NCI-H510A treated with DMSO at 0.1 percent for 48 hours (cell line): ENCODE results near the gene PLPP3.
"Not testable (repeated sequence)": the region's sequence is repeated elsewhere in the genome, so short reads cannot be mapped to it uniquely, and the experiment has no call there.

Experiments used
- DNase-seq: peaks from one replicate; lab custom pipeline; 2025; lab: John Stamatoyannopoulos, UW

The PLPP3 gene

DNA sequence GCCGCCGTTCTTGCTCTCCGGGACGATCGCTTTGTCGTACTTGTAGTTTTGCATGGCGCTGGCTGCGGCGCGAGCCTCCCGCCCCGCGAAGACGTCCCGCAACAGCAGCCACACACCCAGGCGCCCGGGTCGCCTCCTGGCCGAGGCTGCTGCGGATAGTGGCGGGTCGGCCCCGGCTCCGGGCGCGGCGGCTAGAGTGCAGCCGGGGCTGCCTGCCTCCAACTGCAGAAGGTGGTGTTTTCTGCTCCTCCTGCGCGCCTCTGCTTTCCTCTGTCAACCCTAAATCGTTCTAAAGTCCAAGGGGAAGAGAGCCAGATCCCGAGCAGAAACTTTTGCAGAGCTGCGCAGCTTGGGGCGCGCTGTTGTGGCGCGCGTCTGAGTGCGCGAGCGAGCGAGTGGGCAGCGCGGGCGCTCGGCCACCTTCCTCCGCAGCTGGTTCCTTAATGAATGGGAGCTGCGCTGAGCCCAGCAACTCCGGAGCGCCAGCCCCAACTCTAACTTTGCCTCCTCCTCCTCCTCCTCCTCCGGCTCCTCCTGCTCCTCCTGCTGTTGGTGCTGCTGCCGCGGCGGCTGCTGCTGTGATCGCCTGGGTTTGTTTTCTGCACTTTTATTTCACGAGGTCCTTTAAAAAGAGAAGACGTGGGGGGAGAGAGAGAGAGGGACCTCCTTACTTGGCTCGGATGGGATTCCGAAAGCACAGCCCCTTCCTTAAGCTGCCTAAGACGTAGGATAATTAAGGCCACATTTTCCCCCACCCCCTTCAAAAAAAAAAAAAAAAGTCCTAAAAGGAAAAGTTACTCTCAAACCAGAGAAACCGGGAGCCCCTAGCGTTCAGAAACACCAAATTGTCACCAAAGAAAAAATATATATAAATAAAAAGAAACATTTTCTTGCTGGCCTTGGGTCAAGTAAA lies at the start of gene PLPP3:
Gene PLPP3, minus strand, starts transcription at position 601 of the 913 bp plus-strand sequence. Its CDS starts 547 bp downstream, at position 54.
- DNase-seq, result peak; percentile 87

DNA sequence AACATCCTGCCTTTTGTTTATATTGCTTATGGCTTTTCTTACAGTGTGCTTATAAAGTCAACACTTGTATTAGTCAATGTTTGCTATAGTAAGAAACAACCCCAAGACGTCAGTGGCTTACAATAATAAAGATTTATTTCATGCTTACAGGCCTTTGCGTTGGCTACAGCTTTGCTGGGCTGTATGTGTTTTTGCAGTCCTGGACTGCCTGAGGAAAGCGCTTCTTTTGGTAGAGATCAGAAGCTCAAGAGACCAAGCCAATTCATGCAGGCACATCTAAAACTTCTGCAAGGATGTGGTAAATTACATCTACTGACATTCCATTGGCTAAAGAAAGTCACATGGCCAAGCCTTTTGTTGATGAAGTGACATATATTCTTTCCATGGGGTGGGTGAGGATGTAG lies 48.3 kb upstream of the PLPP3 start:
- no peak for DNase-seq

DNA sequence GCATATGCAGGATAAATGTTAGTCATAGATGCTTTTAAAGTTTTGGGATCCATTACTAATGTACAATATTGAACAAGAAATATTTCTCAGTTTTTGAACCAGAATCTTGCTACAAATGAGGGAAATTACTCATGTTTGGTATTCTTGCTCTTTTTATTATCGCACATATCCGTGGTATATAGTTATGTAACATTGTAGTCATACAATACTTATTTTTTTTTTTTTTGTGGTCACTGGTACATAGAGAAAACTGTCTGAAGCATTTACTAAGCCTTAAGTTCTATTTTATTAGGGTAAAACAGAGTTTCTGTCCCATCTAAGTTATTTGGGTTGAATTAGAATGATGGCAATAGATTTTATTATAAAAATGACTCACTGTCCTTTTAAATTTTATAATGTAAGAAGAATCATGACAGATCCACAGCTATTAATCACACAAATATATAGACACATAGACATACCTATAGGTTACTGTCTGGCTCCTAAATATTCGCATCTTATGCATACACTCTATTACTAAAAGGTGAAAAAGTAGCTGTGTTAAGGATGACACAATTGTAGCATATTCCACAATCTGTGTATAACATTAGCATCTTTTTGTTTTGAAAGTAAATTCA lies 47.8 kb upstream of the PLPP3 start:
- no peak for DNase-seq

DNA sequence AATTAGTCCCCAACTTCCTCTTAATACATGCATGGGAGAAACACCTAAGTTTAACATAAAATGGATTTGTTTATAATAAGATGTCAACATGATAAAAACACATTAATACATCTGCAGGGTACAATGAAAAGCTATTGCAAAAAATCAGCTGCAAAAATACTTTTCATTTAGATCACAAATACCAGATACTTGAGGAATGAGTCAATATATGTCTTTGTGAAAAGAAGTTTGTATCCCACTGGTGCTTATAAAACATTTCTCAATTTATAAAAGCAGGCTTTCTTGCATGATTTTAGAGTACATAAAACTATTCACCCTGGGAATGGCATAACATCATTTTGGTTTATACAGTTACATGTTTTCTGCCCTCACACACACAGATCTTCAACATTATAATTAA lies 47.2 kb upstream of the PLPP3 start:
- DNase-seq, result no peak

DNA sequence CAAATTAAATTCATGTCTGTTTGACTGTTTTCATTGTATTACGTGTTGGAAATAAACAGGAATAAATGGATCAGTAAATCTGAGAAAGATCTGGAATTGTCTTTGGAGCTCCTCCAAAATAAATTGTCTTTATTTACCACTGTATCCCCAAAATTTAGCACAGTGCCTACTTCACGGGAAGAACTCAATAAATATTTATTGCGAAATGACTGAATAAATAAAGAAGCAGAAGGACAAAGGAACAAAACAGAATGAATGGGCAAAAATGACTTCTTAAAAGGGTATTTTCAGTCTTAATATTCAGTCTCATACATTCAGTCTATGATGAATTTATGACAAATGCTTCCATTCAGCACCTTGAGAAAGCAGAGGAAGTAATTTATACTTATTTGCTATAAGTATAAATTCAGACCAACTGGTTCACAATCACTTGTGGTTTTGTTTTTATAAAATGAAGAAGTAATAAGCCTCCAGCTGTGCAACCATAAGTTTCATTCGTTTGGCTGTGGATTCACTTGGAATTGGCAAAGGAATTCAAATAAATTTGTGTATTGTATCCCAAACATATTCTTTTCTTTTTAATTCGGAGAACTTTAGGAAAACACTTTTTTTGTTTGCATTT lies 46.6 kb upstream of the PLPP3 start:
- no peak for DNase-seq

DNA sequence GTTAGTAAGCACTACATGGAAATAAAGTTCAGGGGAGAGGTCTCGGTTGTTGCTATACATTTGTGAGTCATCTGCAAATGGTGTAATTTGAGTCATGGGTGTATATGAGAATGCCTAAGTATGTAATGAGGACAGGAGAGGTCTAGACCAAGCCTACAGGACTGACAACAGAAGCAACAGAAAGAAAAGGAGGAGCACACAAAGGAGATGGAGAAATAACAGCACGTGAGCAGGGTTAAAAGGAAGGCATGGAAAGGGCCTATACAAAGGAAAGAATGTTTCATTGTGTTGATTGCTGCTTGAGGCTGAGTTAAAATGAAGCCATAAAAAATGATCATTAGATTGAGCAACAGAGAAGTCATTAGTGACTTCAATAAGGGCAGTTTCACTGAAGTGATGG lies 37.8 kb upstream of the PLPP3 start:
- no peak for DNase-seq

DNA sequence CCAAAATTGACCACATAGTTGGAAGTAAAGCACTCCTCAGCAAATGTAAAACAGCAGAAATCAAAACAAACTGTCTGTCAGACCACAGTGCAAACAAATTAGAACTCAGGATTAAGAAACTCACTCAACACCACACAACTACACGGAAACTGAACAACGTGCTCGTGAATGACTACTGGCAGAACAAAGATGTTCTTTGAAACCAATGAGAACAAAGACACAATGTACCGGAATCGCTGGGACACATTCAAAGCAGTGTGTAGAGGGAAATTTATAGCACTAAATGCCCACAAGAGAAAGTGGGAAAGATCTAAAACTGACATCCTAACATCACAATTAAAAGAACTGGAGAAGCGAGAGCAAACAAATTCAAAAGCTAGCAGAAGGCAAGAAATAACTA lies 31.4 kb upstream of the PLPP3 start:
- DNase-seq, result not testable (repeated sequence)

DNA sequence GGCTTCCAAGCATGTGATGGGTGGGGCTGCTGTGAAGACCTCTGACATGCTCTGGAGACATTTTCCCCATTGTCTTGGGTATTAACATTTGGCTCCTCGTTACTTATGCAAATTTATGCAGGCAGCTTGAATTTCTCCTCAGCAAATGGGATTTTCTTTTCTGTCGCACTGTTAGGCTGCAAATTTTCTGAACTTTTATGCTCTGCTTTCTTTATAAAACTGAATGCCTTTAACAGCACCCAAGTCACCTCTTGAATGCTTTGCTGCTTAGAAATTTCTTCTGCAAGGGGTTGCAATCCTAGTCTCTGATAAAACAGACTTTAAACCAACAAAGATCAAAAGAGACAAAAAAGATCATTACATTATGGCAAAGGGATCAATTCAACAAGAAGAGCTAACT lies 30.7 kb upstream of the PLPP3 start:
- DNase-seq, result not testable (repeated sequence)

DNA sequence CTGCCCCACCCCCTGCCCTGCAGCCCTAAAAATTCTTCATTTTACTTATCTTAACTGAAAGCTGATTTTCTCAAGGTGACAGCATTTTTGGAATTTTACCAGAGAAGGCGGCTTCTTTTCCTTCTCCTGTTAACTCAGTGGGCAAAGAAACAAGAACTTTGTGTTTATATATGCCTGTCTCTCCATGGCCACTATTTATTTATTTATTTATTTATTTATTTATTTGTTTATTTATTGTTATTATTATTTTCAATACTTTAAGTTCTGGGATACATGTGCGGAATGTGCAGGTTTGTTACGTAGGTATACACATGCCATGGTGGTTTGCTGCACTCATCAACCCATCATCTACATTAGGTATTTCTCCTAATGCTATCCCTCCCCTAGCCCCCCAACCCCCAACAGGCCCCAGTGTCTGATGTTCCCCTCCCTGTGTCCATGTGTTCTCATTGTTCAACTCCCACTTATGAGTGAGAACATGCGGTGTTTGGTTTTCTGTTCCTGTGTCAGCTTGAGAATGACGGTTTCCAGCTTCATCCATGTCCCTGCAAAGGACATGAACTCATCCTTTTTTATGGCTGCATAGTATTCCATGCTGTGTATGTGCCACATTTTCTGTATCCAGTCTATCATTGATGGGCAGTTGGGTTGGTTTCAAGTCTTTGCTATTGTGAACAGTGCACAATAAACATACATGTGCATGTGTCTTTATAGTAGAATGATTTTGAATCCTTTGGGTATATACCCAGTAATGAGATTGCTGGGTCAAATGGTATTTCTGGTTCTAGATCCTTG lies 16.2 kb upstream of the PLPP3 start:
- not testable (repeated sequence) for DNase-seq

DNA sequence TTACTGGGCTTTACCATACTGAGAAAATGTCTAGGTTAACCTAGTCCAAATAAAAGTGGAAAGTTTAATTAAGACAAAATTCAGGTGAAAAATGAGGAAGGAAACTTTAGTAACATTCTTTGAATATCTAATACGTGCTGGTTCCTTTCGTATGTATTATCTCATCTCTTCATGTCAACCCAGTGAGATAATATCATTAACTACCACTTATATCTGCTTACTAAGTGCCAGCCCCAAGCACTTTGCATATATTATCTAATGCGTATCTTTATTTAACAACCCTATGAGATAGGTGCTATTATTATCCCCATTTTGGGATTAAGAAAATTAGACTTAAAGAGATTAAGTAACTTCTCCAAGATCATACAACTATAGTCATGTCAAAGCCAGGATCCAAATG lies 12.5 kb upstream of the PLPP3 start:
- DNase-seq, result no peak

DNA sequence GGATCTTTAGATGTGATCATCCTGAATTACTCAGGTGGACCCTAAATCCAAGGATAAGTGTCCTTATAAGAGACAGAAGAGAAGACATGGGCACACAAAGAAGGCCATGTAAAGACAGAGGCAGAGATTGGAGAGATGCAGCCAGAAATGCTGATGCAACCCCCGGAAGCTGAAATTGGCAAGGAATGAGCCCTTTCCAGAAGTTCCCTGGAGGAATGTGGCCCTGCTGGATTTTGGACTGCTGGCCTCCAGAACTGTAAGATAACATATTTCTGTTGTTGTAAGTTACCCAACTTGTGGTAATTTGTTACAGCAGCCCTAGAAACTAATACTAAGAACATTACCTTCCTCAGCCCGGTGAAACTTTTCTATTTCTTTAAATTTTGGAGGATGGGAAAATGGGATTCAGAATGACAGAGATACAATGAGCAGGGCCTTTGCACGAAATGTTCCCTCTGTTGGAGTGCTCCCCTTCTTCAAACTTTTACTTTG lies 11.2 kb upstream of the PLPP3 start:
- no peak for DNase-seq

DNA sequence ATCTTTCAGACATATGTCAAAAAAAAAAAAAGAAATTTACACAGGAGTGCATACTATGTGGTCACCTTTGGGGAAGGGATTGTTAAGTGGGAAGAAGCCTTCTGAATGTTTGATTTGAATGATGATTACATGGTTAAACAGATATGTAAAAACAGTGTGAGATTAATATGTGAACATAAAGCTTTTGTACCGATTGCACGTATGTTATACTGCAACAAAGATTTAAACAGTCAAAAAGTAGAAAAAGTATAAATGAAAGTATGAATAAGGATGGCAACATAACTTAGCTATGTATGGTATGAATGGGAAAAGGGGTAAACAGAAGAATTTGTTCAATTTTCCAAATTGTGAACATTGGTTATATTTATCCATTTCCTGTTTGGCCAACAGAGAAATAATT lies 10.0 kb upstream of the PLPP3 start:
- DNase-seq, result no peak

DNA sequence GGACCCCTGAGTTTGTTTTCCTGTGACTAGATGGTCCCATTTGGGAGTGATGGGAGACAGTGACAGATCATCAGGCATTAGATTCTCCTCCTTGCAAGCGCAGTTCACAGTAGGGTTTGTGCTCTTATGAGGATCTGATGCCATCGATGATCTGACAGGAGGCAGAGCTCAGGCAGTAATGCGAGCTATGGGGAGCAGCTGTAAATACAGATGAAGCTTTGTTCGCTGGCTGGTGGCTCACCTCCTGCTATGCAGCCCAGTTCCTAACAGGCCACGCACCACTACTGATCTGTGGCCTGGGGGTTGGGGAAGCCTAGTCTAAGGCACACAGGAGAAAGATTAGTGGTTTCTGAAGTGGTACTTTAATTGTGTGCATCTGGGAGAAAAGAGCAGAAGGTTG lies 7.1 kb upstream of the PLPP3 start:
- no peak for DNase-seq

DNA sequence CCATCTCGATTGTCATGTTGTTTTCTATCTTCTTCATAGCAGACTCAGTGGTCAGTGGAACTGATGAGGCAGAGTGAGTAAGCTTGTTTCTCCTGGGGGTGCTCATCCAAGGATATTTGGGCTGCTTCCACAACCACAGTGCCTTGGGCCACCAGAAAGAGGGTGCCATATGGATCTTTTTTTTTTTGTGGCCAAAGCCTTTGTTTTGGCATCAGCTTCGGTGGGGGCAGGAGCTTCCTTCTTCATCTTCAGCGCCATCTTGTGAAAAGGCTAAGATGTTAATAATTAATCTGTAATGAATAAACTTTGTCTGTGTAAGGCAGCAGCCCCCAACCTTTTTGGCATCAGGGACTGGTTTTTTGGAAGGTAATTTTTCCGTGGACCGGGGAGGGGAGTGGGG lies 6.6 kb upstream of the PLPP3 start:
- DNase-seq, result no peak

DNA sequence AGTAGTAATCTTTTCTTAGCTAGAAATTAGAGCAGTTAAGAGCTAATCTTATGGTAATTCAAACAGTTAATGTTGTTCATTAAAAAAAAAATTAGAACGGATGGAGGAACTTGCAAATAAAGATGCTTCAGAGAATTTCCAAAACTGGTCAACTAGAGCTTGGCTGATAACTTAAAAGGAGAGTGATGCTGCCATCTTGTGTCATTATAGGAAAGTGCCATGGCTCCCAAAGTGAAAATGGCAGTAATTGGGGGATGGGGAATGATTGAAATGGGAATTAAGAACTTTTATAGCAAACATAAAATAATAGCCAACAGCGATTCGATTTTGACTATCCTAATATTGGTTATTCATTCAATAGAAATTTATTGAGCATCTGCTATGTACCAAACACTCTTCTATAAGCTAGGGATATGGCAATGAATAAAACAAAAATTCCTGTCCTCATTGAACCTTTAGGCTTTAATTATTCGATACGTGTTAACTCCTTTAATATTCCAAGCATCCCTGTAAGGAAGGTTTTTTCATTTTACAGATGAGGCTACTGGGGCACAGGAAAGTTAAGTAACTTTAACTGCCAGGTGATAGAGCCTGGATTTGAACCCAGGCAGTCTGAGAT lies 5.7 kb upstream of the PLPP3 start:
- peak; percentile 88 for DNase-seq

DNA sequence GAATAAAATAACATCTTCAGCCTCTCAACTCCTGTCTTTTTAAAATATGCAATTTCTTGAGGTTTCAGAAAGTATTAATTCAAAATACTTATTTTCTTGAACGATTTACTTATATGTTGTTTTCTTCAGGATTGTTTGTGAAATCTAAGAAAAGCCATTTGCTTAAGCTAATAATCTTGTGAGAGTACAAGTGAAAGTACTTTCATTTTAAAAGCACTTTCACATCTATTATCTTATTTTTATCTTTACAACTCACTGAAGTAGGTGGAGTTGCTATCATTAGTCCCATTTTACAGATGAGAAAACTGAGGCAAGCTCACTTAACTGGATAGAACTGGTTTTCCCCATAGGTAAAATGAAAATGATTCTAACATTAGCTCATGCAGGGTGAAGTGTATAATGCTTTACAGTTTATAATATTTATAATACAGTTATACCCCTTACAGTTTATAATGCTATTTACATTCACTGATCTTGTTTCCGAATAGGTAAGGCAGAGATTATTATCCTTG lies 4.7 kb upstream of the PLPP3 start:
- DNase-seq, result no peak

DNA sequence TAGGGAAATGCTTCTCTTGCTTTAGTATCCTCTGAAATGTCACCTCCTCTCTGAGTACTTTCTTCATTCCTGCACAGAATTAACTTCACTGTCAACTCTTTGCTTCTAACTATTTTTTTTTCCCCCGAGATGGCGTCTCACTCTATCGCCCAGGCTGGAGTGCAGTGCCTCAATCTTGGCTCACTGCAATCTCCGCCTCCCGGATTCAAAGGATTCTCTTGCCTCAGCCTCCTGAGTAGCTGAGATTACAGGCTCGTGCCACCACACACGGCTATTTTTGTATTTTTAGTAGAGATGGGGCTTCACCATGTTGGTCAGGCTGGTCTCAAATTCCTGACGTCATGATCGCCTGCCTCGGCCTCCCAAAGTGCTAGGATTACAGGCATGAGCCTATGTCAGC lies 1.4 kb upstream of the PLPP3 start:
- DNase-seq, result no peak

DNA sequence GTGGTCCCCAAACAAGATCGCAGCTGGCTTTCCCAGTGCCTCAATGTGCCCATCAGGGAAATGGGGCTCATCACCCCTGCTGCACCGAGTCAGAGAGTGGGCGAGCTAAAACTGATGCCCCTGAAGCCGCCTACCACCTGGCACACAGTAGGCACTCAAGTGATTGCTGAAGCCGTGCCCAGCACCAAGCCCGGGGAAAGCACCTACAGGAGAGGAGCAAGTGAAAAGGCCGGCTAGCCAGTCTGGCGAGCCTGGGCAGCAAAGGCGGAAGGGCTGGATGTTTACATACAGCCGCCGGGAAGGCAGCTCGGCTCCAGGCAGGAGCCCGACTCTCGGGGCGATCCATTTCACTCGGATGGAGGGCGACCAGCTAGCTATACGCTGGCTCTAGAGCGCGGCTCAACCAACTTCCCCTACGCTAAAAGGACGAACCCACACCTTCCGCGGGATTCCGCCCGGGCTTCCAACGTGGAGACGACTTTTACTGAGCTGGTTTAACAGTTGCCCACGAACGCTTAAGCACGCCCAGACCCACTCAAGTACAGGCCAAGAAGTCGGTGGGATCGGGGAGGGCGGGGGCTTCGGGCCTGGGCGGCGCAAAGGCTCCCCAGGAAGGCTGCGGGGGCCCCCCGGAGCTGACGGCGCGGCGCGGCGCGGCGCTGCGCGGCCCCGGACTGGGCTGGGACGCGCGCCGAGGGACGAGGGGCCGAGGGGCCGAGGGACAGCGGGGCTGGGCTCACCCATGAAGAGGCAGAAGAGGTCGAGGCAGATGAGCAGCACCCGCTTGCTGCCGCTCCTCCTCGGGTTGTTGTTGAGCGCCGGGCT lies 1.0 kb downstream of the PLPP3 start:
- DNase-seq, result peak; percentile 34

DNA sequence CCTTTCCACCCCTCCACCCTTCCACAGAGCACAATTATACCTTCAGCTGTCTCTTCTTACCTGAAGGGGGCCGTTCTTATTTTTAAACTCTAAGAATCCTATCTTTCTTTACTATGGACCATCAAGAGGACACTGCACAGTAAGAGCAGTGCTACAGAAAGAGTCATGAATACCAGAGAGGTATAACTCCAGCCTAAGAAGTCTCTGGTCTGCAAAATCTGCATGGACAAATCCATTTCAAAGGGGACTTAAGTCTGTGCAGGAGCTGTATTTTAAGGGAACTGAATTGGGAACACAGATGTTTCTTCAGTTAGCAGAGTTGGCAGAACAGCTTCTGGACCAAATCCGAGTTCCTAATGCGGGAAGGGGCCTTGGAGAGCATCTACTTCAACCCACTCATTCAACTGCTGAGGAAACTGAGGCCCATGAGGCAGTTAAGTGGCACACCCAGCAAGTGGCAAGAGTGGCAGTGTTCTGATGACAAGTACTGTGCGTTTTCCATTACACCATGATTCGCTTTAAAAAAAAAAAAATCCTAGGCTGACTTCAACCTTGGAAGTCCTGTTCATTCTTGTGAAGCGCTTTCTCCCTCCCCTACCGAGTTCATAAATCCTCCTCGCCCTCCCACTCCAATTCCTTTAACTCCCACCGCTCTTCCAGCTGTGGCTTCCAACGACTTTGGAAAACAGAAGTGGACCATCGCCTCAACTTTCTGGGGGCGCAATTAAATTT lies 1.8 kb downstream of the PLPP3 start:
- DNase-seq, result no peak

DNA sequence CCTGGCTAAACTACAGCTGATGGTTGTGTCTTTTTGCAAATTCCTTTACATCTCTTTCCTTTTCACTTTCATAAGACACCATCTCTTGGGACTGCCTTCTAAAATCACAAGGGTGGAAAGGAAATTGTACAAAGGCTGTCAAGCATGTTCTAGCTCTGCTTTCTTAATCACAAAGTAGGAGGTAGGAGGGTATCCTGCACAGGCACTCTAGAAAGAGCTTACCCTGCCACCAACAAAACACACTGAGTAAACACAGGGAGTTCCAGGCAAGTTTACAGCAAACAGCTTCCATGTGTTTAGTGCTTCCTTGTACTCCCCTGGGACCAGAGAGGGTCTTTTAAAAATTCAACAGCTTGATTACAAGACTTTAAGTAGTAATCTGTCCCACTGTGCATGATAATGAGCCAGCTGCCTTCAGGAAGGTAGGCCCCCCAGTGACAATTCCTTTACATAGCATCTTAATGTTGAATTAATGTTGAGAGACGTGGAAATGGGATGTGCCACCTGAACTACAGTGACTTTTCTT lies 2.4 kb downstream of the PLPP3 start:
- no peak for DNase-seq
